Fibroblast of pulmonary artery (primary cell): ENCODE measurements around the gene FAAP20.
"Not testable (repeated sequence)": the region's sequence is repeated elsewhere in the genome, so short reads cannot be mapped to it uniquely, and the experiment has no call there.

Experiments used
- DNase-seq: peaks from one replicate; pipeline ENCODE4 v3.0.0-alpha.2; 2010; ENCODE audit warnings: low read depth
- H3K4me3 ChIP-seq: replicated peaks from 2 replicates; pipeline ENCODE4 v1.5.1; 2011; ENCODE audit warnings: low read depth, mild to moderate bottlenecking, control low read depth, low read length, moderate library complexity
- CTCF ChIP-seq: IDR thresholded peaks from 2 replicates; pipeline ENCODE4 v1.5.1; 2011; ENCODE audit warnings: mild to moderate bottlenecking, control low read depth, low read length, inconsistent platforms; ENCODE audit errors: missing control alignments

The FAAP20 gene

GRCh38 chr1:2152954-2153353 is 41.6 kb downstream of the FAAP20 start:
- TF ChIP-seq CTCF = no peak
- H3K4me3 ChIP-seq = no peak overlapping the region

GRCh38 chr1:2151911-2152310 is 42.7 kb downstream of the FAAP20 start:
- DNase-seq = no peak
- no peak overlapping the region for H3K4me3 ChIP-seq
- TF ChIP-seq CTCF = no peak

More at GRCh38 chr1:2152954-2153353, 41.6 kb downstream of the FAAP20 start:
- no peak for DNase-seq

DNA sequence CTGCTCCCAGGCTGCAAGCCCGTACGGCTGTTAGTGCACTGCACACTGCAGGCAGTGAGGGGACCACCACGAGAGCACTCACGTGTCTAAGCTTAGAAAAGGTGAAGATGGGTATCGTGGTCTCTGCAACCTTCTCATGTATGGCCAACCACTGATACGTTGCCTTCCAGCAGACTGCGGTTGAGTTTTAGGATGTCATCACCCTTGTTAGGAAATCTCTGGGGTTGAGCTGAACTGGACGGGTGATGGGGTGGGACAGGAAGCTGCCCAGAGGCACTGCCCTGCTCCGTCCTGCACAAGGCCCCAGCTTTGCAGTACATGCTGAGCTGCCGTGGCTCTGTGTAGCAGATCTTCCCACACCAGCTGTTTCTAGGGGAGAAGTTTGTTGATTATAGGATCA is 43.3 kb downstream of the FAAP20 start:
- no peak for TF ChIP-seq CTCF
- peak; percentile 11 for DNase-seq
- H3K4me3 ChIP-seq = no peak overlapping the region

- DNase-seq = no peak
- H3K4me3 ChIP-seq = no peak overlapping the region
- no peak for TF ChIP-seq CTCF
Measured at GRCh38 chr1:2150801-2151200, 43.8 kb downstream of the FAAP20 start.

DNA sequence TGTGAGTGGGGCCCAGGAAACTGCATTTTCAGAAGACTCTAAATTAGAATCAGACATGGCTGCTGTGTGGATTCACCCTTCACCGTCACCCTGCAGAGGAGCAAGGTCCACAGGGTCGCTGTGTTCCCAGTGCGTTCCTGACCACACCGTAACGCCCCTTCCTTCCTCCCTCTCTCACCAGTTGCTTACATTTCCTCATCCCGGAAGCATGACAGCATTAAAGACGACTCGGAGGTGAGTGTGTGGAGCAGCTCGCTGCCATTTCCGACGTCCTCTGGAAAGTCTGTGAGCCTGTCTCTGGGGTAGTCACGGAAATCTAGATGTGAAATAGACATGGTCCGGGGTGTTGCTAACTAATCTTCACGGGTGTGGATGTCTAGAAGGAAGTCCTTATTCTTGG is 45.9 kb downstream of the FAAP20 start:
- no peak overlapping the region for H3K4me3 ChIP-seq
- DNase-seq = no peak
- TF ChIP-seq CTCF = no peak

- H3K4me3 ChIP-seq, DNase-seq: not testable (repeated sequence)
Measured at GRCh38 chr1:2147869-2148268, 46.7 kb downstream of the FAAP20 start.

DNA sequence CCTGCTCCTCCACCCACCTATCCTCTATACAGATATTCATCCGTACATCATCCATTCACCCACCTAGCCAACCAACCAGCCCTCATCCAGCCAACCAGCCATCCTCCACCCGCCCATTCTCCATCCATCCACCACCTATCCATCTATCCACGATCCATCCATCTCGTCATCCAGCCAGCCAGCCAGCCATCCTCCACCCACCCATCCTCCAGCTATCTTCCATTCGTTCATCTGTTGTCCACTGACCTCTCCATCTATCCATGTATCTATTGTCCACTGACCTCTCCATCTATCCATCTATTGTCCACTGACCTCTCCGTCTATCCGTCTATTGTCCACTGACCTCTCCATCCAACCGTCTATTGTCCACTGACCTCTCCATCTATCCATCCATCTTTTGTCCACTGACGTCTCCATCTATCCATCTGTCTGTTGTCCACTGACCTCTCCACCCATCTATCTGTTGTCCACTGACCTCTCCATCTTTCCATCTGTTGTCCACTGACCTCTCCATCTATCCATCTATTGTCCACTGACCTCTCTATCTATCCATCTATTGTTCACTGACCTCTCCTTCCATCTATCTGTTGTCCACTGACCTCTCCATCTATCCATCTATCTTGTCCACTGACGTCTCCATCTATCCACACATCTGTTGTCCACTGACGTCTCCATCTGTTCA is 47.6 kb downstream of the FAAP20 start:
- DNase-seq = no peak
- TF ChIP-seq CTCF = no peak
- no peak overlapping the region for H3K4me3 ChIP-seq
